ENCODE results near the gene EHMT2. TPM values are rescaled to one million over a fixed set of nuclear protein-coding genes. Genes with fewer than 3 reads are reported as not detected.

EHMT2 gene
- total and polyA plus RNA-seq, 2 of the 13 experiments (the other 11 are each of a cell fraction or from before 2014, with no cell fraction given), result 55.2 to 69.2 TPM

DNA sequence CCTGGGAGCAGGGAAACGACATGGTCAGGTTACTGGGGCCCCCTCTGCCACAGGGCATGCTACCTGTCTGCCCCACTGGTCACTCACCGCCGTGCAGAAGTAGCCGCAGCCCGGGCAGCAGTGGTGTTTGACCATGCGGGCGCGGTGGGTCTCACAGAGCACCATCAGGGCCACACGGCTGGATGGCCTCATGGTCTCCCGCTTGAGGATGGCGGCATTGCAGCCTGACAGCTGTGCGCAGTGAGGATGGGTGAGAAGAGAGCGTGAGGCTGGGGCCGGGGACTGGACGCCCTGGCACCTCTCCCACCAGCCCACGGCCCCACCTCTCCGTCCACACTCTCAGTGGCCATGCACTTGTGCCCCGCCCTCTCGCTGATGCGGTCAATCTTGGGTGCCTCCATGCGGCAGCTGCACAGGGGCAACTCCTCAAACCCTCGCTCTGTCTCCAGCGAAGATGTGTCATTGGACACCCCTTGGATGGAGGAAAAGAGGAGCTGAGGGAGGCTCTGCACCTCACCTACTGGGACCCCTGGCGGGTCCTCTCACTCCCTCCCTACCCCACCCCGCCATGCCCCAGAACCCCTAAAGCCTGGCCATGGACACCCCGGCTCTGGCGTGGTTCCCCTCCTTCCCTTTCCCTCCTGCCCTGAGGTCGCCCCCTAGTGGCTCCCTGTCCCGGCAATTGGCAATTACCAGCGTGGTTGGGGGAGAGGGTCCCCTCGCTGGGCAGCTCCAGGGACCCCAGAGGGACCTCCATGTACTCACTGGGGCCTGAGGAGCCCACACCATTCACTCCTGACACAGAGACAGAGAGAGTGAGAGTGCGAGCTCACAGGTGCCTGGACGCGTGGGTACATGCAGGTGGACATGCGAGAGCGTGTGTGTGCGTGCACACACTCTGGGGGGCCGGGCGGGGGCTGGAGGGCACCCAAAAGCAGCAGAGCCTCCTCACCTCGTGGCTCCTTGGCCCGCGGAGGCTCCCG, 8.9 kb downstream of the EHMT2 start (continued):
- TF ChIP-seq, protein P1, sequence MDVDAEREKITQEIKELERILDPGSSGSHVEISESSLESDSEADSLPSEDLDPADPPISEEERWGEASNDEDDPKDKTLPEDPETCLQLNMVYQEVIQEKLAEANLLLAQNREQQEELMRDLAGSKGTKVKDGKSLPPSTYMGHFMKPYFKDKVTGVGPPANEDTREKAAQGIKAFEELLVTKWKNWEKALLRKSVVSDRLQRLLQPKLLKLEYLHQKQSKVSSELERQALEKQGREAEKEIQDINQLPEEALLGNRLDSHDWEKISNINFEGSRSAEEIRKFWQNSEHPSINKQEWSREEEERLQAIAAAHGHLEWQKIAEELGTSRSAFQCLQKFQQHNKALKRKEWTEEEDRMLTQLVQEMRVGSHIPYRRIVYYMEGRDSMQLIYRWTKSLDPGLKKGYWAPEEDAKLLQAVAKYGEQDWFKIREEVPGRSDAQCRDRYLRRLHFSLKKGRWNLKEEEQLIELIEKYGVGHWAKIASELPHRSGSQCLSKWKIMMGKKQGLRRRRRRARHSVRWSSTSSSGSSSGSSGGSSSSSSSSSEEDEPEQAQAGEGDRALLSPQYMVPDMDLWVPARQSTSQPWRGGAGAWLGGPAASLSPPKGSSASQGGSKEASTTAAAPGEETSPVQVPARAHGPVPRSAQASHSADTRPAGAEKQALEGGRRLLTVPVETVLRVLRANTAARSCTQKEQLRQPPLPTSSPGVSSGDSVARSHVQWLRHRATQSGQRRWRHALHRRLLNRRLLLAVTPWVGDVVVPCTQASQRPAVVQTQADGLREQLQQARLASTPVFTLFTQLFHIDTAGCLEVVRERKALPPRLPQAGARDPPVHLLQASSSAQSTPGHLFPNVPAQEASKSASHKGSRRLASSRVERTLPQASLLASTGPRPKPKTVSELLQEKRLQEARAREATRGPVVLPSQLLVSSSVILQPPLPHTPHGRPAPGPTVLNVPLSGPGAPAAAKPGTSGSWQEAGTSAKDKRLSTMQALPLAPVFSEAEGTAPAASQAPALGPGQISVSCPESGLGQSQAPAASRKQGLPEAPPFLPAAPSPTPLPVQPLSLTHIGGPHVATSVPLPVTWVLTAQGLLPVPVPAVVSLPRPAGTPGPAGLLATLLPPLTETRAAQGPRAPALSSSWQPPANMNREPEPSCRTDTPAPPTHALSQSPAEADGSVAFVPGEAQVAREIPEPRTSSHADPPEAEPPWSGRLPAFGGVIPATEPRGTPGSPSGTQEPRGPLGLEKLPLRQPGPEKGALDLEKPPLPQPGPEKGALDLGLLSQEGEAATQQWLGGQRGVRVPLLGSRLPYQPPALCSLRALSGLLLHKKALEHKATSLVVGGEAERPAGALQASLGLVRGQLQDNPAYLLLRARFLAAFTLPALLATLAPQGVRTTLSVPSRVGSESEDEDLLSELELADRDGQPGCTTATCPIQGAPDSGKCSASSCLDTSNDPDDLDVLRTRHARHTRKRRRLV (CRISPR knock-in tag; IDR thresholded peaks at IDR 0.05), result no peak
- TF ChIP-seq POGZ (CRISPR knock-in tag; IDR thresholded peaks at IDR 0.05) (no peak), ZNF788 (CRISPR knock-in tag; IDR thresholded peaks at IDR 0.05; ENCODE audit: borderline replicate concordance) (0 out of 2 replicates have a peak, but pooled peaks have one; percentile 6), ATM (IDR thresholded peaks at IDR 0.05; ENCODE audit: borderline replicate concordance) (no peak), ARID4A (CRISPR knock-in tag; IDR thresholded peaks at IDR 0.05; ENCODE audit: borderline replicate concordance) (peak; percentile 46; the same call in 1 of the 2 replicates), KDM3A (CRISPR knock-in tag; IDR thresholded peaks at IDR 0.05; ENCODE audit: low read depth) (peak; percentile 72; the same call in 1 of the 2 replicates), TOE1 (CRISPR knock-in tag; IDR thresholded peaks at IDR 0.05) (no peak), SMC3 (IDR thresholded peaks at IDR 0.05; ENCODE audit: low read length) (peak; percentile 72), ZBTB33 (CRISPR knock-in tag; IDR thresholded peaks at IDR 0.05) (0 out of 2 replicates have a peak, but pooled peaks have one; percentile 4), MBD4 (IDR thresholded peaks at IDR 0.05; ENCODE audit: borderline replicate concordance, low read length) (no peak), ATF2 (CRISPR knock-in tag; IDR thresholded peaks at IDR 0.05) (no peak), PTBP1 (IDR thresholded peaks at IDR 0.05; ENCODE audit: low read depth, low read length, poor library complexity, severe bottlenecking) (peak; percentile 16), SOX5 (CRISPR knock-in tag; IDR thresholded peaks at IDR 0.05; ENCODE audit: borderline replicate concordance) (no peak), ZNF660 (CRISPR knock-in tag; IDR thresholded peaks at IDR 0.05; ENCODE audit: borderline replicate concordance, low read depth) (no peak), SAP130 (CRISPR knock-in tag; IDR thresholded peaks at IDR 0.05; ENCODE audit: low read depth) (peak; percentile 22; the same call in 1 of the 2 replicates)

All from HepG2 (cell line).